GM13976 (cell line): ENCODE data around the gene SF3B3.

Experiments
- DNase-seq: peaks from one replicate; pipeline ENCODE4 v3.0.0; 2012; ENCODE audit warnings: low spot score
- CTCF ChIP-seq: IDR thresholded peaks from 2 replicates; pipeline ENCODE4 v1.5.1; 2012; ENCODE audit warnings: borderline replicate concordance, mild to moderate bottlenecking; ENCODE audit not compliant: insufficient read depth; ENCODE audit errors: extremely low read depth, missing control alignments, control extremely low read depth
- in situ Hi-C: fragments of 300-500 bp; cut with MboI; formaldehyde crosslinking; loops from one replicate; pipeline ENCODE4 v1.12.0; 2022; ENCODE audit warnings: low sequenced_read_pairs, mixed read lengths, inconsistent platforms; ENCODE audit not compliant: unreplicated experiment

Gene SF3B3

GRCh38 chr16:70571623-70572022 is 48.0 kb downstream of the SF3B3 start:
- in situ Hi-C loops = no loop called here
- DNase-seq = no peak
- TF ChIP-seq CTCF = no peak

GRCh38 chr16:70572050-70572925 is 48.7 kb downstream of the SF3B3 start:
- TF ChIP-seq CTCF = no peak
- in situ Hi-C loops = no loop called here
- no peak for DNase-seq

GRCh38 chr16:70572926-70573270 is 49.3 kb downstream of the SF3B3 start:
- no peak for TF ChIP-seq CTCF

DNA sequence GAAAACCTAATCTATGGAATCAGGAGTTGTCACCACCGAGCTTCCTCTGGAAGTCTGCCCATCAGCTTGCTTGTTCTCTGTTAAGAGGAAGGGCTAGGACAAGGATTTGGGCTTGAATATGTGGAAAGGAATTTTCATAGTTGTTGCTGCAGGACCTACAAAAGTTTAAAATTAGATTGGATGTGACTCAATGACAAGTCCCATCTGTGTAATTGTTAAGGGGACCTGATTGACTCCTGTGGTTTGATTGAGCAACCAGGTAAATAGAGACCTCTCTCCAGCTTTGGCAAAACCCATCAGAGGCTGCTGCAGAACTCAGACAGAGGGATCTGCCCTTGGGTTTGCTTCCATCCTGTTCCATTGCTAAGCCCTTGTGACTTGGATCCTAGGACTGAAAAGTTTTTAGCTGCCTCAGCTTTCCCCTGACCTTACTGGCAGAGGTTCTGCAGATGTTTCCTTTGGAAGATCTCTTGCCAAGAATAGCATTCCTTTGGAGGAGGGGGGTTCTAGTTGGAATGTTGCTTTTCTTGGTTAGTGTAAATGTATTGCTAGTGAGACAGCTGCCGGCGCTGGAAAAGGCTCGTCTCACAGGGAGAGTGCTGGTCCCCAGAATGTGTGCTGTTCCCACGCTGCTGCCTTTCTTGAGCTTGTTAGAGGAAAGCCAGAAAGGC is 50.0 kb downstream of the SF3B3 start:
- in situ Hi-C loops = no loop called here
- DNase-seq = no peak
- TF ChIP-seq CTCF = no peak

More at GRCh38 chr16:70572926-70573270, 49.3 kb downstream of the SF3B3 start:
- DNase-seq = no peak
- in situ Hi-C loops = no loop called here

DNA sequence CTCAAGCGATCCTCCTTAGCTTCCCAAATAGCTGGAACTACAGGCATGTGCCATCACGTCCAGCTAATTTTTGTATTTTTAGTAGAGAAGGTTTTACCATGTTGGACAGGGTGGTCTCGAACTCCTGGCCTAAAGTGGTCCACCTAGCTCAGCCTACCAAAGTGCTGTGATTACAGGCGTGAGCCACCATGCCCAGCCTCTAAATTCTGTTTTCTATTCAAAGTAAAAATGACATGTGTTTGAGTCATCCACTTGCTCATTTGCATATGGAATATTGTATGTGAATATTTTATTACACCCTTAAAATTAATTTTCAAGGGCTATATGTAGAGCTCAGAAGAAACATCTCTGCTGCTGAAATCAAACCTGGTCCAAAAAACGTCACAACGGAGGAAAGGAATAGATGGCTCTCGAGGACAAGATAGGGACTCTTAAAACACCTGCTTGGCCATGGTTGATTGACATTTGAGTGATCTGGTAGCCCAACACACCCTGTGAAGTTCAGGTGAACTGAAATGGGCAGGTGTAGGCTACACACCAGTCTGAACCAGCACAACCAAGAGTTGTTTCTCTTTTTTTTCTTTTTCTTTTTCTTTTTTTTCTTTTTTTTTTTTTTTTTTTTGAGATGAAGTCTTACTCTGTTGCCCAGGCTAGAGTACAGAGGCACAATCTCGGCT is 51.1 kb downstream of the SF3B3 start:
- no peak for TF ChIP-seq CTCF
- in situ Hi-C loops = no loop called here
- no peak for DNase-seq

DNA sequence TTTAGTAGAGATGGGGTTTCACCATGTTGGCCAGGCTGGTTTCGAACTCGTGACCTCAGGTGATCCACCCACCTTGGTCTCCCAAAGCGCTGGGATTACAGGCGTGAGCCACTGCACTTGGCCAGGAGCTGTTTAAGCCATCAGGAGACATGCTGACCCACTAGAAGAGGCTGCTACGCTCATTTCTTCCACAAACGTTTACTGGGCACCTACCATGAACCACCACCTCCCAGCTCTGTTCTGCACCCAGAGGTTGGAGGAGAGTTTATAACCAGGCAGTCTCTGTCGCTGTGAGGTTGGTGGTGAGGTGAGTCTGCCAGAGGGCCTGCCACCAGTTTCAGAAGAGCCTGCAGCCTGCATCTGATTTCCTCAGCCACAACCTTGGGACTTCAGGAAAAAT is 51.8 kb downstream of the SF3B3 start:
- DNase-seq = no peak
- in situ Hi-C loops = no loop called here
- TF ChIP-seq CTCF = no peak
